ENCODE measurements around the gene DIAPH1.
A peak's percentile ranks its signal among the peaks of the same experiment; 100 is the strongest.

The DIAPH1 gene

GRCh38 chr5:141618804-141619554 lies at the start of gene DIAPH1:
Gene DIAPH1, minus strand, starts transcription at chr5:141619000. Its CDS starts 86 bp downstream, at chr5:141618914.
- peak; percentile 72 for DNase-seq (ENCODE audit: low spot score)

- no peak for DNase-seq (ENCODE audit: low spot score)
Observed at GRCh38 chr5:141665995-141666940, 47.5 kb upstream of the DIAPH1 start.

- peak; percentile 71 for DNase-seq (ENCODE audit: low spot score)
Observed at GRCh38 chr5:141664733-141665461, 46.1 kb upstream of the DIAPH1 start.

GRCh38 chr5:141663506-141663905 lies 44.7 kb upstream of the DIAPH1 start:
- DNase-seq (ENCODE audit: low spot score): no peak

GRCh38 chr5:141662028-141662427 lies 43.2 kb upstream of the DIAPH1 start:
- DNase-seq (ENCODE audit: low spot score): no peak

- DNase-seq (ENCODE audit: low spot score): no peak
Observed at GRCh38 chr5:141657937-141658545, 39.2 kb upstream of the DIAPH1 start.

- no peak for DNase-seq (ENCODE audit: low spot score)
Observed at GRCh38 chr5:141657404-141657803, 38.6 kb upstream of the DIAPH1 start.

- DNase-seq (ENCODE audit: low spot score): no peak
Observed at GRCh38 chr5:141656396-141656795, 37.6 kb upstream of the DIAPH1 start.

GRCh38 chr5:141655020-141655419 lies 36.2 kb upstream of the DIAPH1 start:
- no peak for DNase-seq (ENCODE audit: low spot score)

- no peak for DNase-seq (ENCODE audit: low spot score)
Observed at GRCh38 chr5:141654298-141654697, 35.5 kb upstream of the DIAPH1 start.

GRCh38 chr5:141651728-141652105 lies 32.9 kb upstream of the DIAPH1 start:
- DNase-seq (ENCODE audit: low spot score): no peak

- DNase-seq (ENCODE audit: low spot score): peak; percentile 72
Observed at GRCh38 chr5:141650851-141651727, 32.3 kb upstream of the DIAPH1 start, which contains the start of gene FCHSD1. Gene FCHSD1, minus strand, starts transcription at chr5:141651418. Its CDS starts 50 bp downstream, at chr5:141651368.

GRCh38 chr5:141649972-141650371 lies 31.2 kb upstream of the DIAPH1 start:
- no peak for DNase-seq (ENCODE audit: low spot score)

- no peak for DNase-seq (ENCODE audit: low spot score)
Observed at GRCh38 chr5:141649056-141649688, 30.4 kb upstream of the DIAPH1 start.

- no peak for DNase-seq (ENCODE audit: low spot score)
Observed at GRCh38 chr5:141647851-141648250, 29.1 kb upstream of the DIAPH1 start.

GRCh38 chr5:141647242-141647641 lies 28.4 kb upstream of the DIAPH1 start:
- DNase-seq (ENCODE audit: low spot score): no peak

- no peak for DNase-seq (ENCODE audit: low spot score)
Observed at GRCh38 chr5:141646026-141646425, 27.2 kb upstream of the DIAPH1 start.

- no peak for DNase-seq (ENCODE audit: low spot score)
Observed at GRCh38 chr5:141641634-141642267, 23.0 kb upstream of the DIAPH1 start.

GRCh38 chr5:141640698-141641097 lies 21.9 kb upstream of the DIAPH1 start:
- DNase-seq (ENCODE audit: low spot score): no peak

- no peak for DNase-seq (ENCODE audit: low spot score)
Observed at GRCh38 chr5:141640051-141640415, 21.2 kb upstream of the DIAPH1 start.
